Smooth muscle cell (in vitro differentiated cells): ENCODE measurements around the gene NFE2L3. TPM values are rescaled to one million over a fixed set of nuclear protein-coding genes. Genes with fewer than 3 reads are reported as not detected.

ENCODE experiments used
- DNase-seq: peaks from one replicate; lab custom pipeline; 2025; ENCODE audit not compliant: unreplicated experiment; lab: John Stamatoyannopoulos, UW
- H2AFZ ChIP-seq: fragments of 200-600 bp; sonication (generic); 2 replicates; pipeline ENCODE4 v1.6.0; 2016; ENCODE audit warnings: antibody characterized with exemption, low read depth, mild to moderate bottlenecking
- H3F3A ChIP-seq: fragments of 200-600 bp; sonication (generic); 2 replicates; pipeline ENCODE4 v1.6.0; 2017; ENCODE audit warnings: antibody characterized with exemption, low read depth
- H3K27ac ChIP-seq: fragments of 200-600 bp; sonication (generic); 2 replicates; pipeline ENCODE4 v1.5.1; 2016; ENCODE audit warnings: low read depth, mild to moderate bottlenecking
- H3K27me3 ChIP-seq: fragments of 200-600 bp; sonication (generic); 2 replicates; pipeline ENCODE4 v1.6.1; 2016; ENCODE audit warnings: low read depth, mild to moderate bottlenecking
- H3K36me3 ChIP-seq: fragments of 200-600 bp; sonication (generic); 2 replicates; pipeline ENCODE4 v1.5.1; 2016; ENCODE audit warnings: low read depth
- H3K4me1 ChIP-seq: fragments of 200-600 bp; sonication (generic); 2 replicates; pipeline ENCODE4 v1.5.1; 2016; ENCODE audit warnings: low read depth
- H3K4me2 ChIP-seq: fragments of 200-600 bp; sonication (generic); 2 replicates; pipeline ENCODE4 v1.6.0; 2016; ENCODE audit warnings: mild to moderate bottlenecking
- H3K4me3 ChIP-seq: fragments of 200-600 bp; sonication (generic); 2 replicates; pipeline ENCODE4 v1.5.1; 2016; ENCODE audit warnings: mild to moderate bottlenecking
- H3K79me2 ChIP-seq: fragments of 200-600 bp; sonication (generic); 2 replicates; pipeline ENCODE4 v1.6.0; 2016; ENCODE audit warnings: low read depth, mild to moderate bottlenecking
- H3K9ac ChIP-seq: fragments of 200-600 bp; sonication (generic); 2 replicates; pipeline ENCODE4 v1.6.0; 2016; ENCODE audit warnings: low read depth
- H3K9me3 ChIP-seq: fragments of 200-600 bp; sonication (generic); replicated peaks from 2 replicates; pipeline ENCODE4 v1.5.1; 2016; ENCODE audit warnings: low read depth
- H4K20me1 ChIP-seq: fragments of 200-600 bp; sonication (generic); 2 replicates; pipeline ENCODE4 v1.6.0; 2016; ENCODE audit warnings: low read depth
- CTCF ChIP-seq: fragments of 200-600 bp; sonication (generic); IDR thresholded peaks from 2 replicates; pipeline ENCODE4 v1.5.1; 2017; ENCODE audit warnings: borderline replicate concordance, mild to moderate bottlenecking, antibody characterized with exemption; ENCODE audit not compliant: insufficient read depth, poor library complexity, severe bottlenecking
- WGBS: methylation state at CpG from one replicate; pipeline ENCODE4 v1.1.7; 2016; ENCODE audit warnings: low lambda C conversion rate; 5-methylcytosine and 5-hydroxymethylcytosine counted together
- polyA plus RNA-seq: library from polyadenylated mRNA; unstranded; fragments of >200 nt; fragmentation: Nextera tagmentation; extraction: Ambion mirVana; gene quantifications from 2 replicates; pipeline ENCODE4 v1.2.1, GENCODE V29; 2016
- total RNA-seq: library from RNA; depleted of rRNA; stranded (reverse); fragments of >200 nt; gene quantifications from 2 replicates; pipeline ENCODE4 v1.2.3, GENCODE V29; 2014

NFE2L3 gene
- total and polyA plus RNA-seq, 2 experiments from 2014 or later, result 2.4 to 5.5 TPM

GRCh38 chr7:26140380-26140779 lies 11.6 kb upstream of the NFE2L3 start:
- H3K9ac ChIP-seq, result no peak overlapping the region
- H3K79me2 ChIP-seq, result no peaks in the 10 kb centered on the region
- no peak overlapping the region for H3K4me3 ChIP-seq
- WGBS, result 96% methylated on average over 1 of the region's 1 CpG
- H3K9me3 ChIP-seq, result no peaks in the 10 kb centered on the region
- no peak overlapping the region for H2AFZ ChIP-seq
- no peaks in the 10 kb centered on the region for H3K4me1 ChIP-seq
- no peak for TF ChIP-seq CTCF
- no peak overlapping the region for H3K27ac ChIP-seq
- H3K27me3 ChIP-seq, result no peaks in the 10 kb centered on the region
- peaks cover 17% of the 10 kb centered on the region for H3F3A ChIP-seq
- no peak for DNase-seq
- H3K4me2 ChIP-seq, result no peak overlapping the region
- H4K20me1 ChIP-seq, result no peaks in the 10 kb centered on the region
- no peaks in the 10 kb centered on the region for H3K36me3 ChIP-seq

- H3F3A ChIP-seq, result peaks cover 17% of the 10 kb centered on the region
- H3K27me3 ChIP-seq, result no peaks in the 10 kb centered on the region
- no peak overlapping the region for H2AFZ ChIP-seq
- TF ChIP-seq CTCF, result no peak
- H3K4me2 ChIP-seq, result no peak overlapping the region
- no peak overlapping the region for H3K9ac ChIP-seq
- H3K79me2 ChIP-seq, result no peaks in the 10 kb centered on the region
- H3K4me3 ChIP-seq, result no peak overlapping the region
- no peaks in the 10 kb centered on the region for H3K4me1 ChIP-seq
- no peak for DNase-seq
- H3K9me3 ChIP-seq, result no peaks in the 10 kb centered on the region
- WGBS, result 83% methylated on average over 2 of the region's 2 CpGs
- H3K27ac ChIP-seq, result no peak overlapping the region
- H4K20me1 ChIP-seq, result no peaks in the 10 kb centered on the region
- no peaks in the 10 kb centered on the region for H3K36me3 ChIP-seq
Observed at GRCh38 chr7:26141077-26141476, 10.9 kb upstream of the NFE2L3 start.

GRCh38 chr7:26143298-26144048 lies 8.5 kb upstream of the NFE2L3 start:
- no peaks in the 10 kb centered on the region for H3K27me3 ChIP-seq
- no peak overlapping the region for H3K9ac ChIP-seq
- peak overlapping the region; percentile 46 for H3K4me2 ChIP-seq
- H3F3A ChIP-seq, result peaks cover 17% of the 10 kb centered on the region
- H3K4me1 ChIP-seq, result no peaks in the 10 kb centered on the region
- H3K79me2 ChIP-seq, result no peaks in the 10 kb centered on the region
- H3K36me3 ChIP-seq, result no peaks in the 10 kb centered on the region
- no peak for TF ChIP-seq CTCF
- DNase-seq, result no peak
- H4K20me1 ChIP-seq, result no peaks in the 10 kb centered on the region
- H3K9me3 ChIP-seq, result no peaks in the 10 kb centered on the region
- 15% methylated on average over 5 of the region's 5 CpGs for WGBS
- no peak overlapping the region for H2AFZ ChIP-seq
- no peak overlapping the region for H3K4me3 ChIP-seq
- H3K27ac ChIP-seq, result peak overlapping the region; percentile 38
